Measurements from ENCODE around the gene PAPPA2. TPM values are rescaled to one million over a fixed set of nuclear protein-coding genes. Genes with fewer than 3 reads are reported as not detected.

PAPPA2 gene
- total and polyA plus RNA-seq, 2 of the 8 experiments (the other 6 are each of a cell fraction or from before 2014, with no cell fraction given): 0.08 to 0.88 TPM

DNA sequence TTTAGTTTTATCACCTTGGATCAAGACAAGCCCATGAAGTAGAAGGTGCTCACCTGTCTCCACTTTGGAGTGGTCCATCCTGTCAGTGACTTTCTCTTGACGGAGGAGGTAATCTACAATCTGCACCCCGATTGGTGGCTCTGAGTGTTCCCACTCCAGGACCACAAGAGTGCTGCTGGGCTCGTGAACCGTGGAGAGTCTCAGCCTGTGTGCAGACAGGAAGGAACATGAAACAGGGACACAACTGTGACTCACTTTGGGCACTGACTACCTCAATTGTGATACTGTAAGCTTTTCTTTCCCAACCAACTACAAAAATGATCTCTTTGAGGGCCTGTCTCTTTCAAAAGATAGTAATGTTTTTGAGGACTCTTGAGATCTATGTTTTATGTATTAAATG is 421.3 kb downstream of the PAPPA2 start:
- Histone ChIP-seq H3K4me1 (replicated peaks in 1 of 4; ENCODE audit: control insufficient read depth in 3 of 4, insufficient read depth in 4 of 4, low read length in 3 of 4) (no peaks in the 10 kb centered on the region), H3K14ac (ENCODE audit: insufficient read length) (no peak overlapping the region), H3K4me2 (ENCODE audit: insufficient read depth in 1 of 2, low read depth in 2 of 2, low read length in 2 of 2) (no peak overlapping the region), H3K79me2 (ENCODE audit: control insufficient read depth in 1 of 2, insufficient read depth in 2 of 2, low read length in 2 of 2) (no peaks in the 10 kb centered on the region), H3K9ac (replicated peaks in 1 of 4; ENCODE audit: extremely low read depth in 1 of 4, low read depth in 3 of 4, low read length in 3 of 4) (no peak overlapping the region), H2AK5ac (ENCODE audit: low read depth, low read length) (no peak overlapping the region), H3K4me3 (ENCODE audit: extremely low read depth in 1 of 4, insufficient read depth in 2 of 4, low read depth in 3 of 4, low read length in 4 of 4) (no peak overlapping the region), H3K23me2 (ENCODE audit: low read depth, low read length) (no peaks in the 10 kb centered on the region), H3K56ac (replicated peaks; ENCODE audit: insufficient read length, low read depth, low read length) (no peak overlapping the region), H3K18ac (ENCODE audit: extremely low read depth, low read length) (no peak overlapping the region), H2BK5ac (ENCODE audit: low read depth, low read length) (no peak overlapping the region), H3K27me3 (replicated peaks in 1 of 4; ENCODE audit: control insufficient read depth in 3 of 4, extremely low read depth in 1 of 4, insufficient read depth in 3 of 4, low read length in 3 of 4) (no peaks in the 10 kb centered on the region), H4K20me1 (replicated peaks in 1 of 2; ENCODE audit: control insufficient read depth in 1 of 2, insufficient read depth in 2 of 2, low read length in 2 of 2) (no peaks in the 10 kb centered on the region), H2BK120ac (replicated peaks; ENCODE audit: low read depth, low read length) (no peak overlapping the region), H3K4ac (replicated peaks; ENCODE audit: insufficient read length, low read depth, low read length) (no peak overlapping the region), H3K9me3 (ENCODE audit: insufficient read depth in 2 of 2, low read depth in 1 of 2, low read length in 1 of 2) (no peaks in the 10 kb centered on the region), H2AFZ (ENCODE audit: low read length) (no peak overlapping the region), H4K8ac (ENCODE audit: extremely low read depth, insufficient read depth, low read length) (no peak overlapping the region), H2BK12ac (ENCODE audit: low read depth, low read length) (no peak overlapping the region), H3K79me1 (ENCODE audit: low read depth, low read length) (no peaks in the 10 kb centered on the region), H2BK15ac (ENCODE audit: low read length) (no peak overlapping the region), H4K91ac (replicated peaks; ENCODE audit: insufficient read length, low read length) (no peak overlapping the region), H3K23ac (ENCODE audit: insufficient read length) (no peak overlapping the region), H4K5ac (ENCODE audit: insufficient read length, low read depth, low read length) (no peak overlapping the region), H3K27ac (ENCODE audit: low read depth, low read length) (no peak overlapping the region), H2BK20ac (ENCODE audit: low read length) (no peak overlapping the region), H3K36me3 (ENCODE audit: control insufficient read depth in 2 of 4, insufficient read depth in 4 of 4, low read length in 3 of 4) (no peaks in the 10 kb centered on the region)
- 88% methylated on average over 4 of the region's 4 CpGs; no CpG with 5 or more reads in 1 of the 2 experiments for WGBS, 2 experiments (ENCODE audit: extremely low coverage in 1 of 2, insufficient coverage in 1 of 2, insufficient read length in 1 of 2, insufficient replicate concordance in 2 of 2, low coverage in 1 of 2, low lambda C conversion rate in 2 of 2, missing lambda C conversion rate in 1 of 2)
- FAIRE-seq (no peak), DNase-seq (ENCODE audit: low read depth in 1 of 2, low spot score in 2 of 2) (no peak)
- ChIA-PET POLR2A (ENCODE audit: partially characterized antibody) (no interaction called here), CTCF (ENCODE audit: partially characterized antibody) (interaction anchor here (0.9 to 7.9 kb wide), 5 partner anchors 12 to 509 kb away, joined by 3 to 59 read pairs (median 4); no protein-coding TSS in a partner anchor)
- TF ChIP-seq BCL11A (IDR thresholded peaks at IDR 0.05; ENCODE audit: low read depth in 2 of 2, low read length in 2 of 2): no peak
- TF ChIP-seq, protein P1, sequence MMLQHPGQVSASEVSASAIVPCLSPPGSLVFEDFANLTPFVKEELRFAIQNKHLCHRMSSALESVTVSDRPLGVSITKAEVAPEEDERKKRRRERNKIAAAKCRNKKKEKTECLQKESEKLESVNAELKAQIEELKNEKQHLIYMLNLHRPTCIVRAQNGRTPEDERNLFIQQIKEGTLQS (IDR thresholded peaks at IDR 0.05; ENCODE audit: insufficient read depth, low read depth, low read length): no peak
- TF ChIP-seq, protein P2, sequence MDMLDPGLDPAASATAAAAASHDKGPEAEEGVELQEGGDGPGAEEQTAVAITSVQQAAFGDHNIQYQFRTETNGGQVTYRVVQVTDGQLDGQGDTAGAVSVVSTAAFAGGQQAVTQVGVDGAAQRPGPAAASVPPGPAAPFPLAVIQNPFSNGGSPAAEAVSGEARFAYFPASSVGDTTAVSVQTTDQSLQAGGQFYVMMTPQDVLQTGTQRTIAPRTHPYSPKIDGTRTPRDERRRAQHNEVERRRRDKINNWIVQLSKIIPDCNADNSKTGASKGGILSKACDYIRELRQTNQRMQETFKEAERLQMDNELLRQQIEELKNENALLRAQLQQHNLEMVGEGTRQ (IDR thresholded peaks at IDR 0.05; ENCODE audit: low read length): no peak
- no peak for TF ChIP-seq GABPA (IDR thresholded peaks at IDR 0.05; ENCODE audit: borderline replicate concordance, insufficient read depth, low read length)
- TF ChIP-seq POLR2AphosphoS5 (IDR thresholded peaks at IDR 0.05; ENCODE audit: low read depth, low read length): no peak
- no peak for TF ChIP-seq BRCA1 (IDR thresholded peaks at IDR 0.05; ENCODE audit: low read depth, low read length)
- no peak for TF ChIP-seq SP4 (IDR thresholded peaks at IDR 0.05; ENCODE audit: low read length)
- TF ChIP-seq CBX8 (IDR thresholded peaks at IDR 0.05; ENCODE audit: borderline replicate concordance, low read depth, low read length): no peak
- TF ChIP-seq YY1 (IDR thresholded peaks at IDR 0.05; ENCODE audit: low read depth, low read length): no peak
- TF ChIP-seq JUN (IDR thresholded peaks at IDR 0.05; ENCODE audit: low read depth, low read length): no peak
- no peak for TF ChIP-seq RXRA (IDR thresholded peaks at IDR 0.05; ENCODE audit: insufficient read depth, low read depth, low read length)
- TF ChIP-seq CHD1 (IDR thresholded peaks at IDR 0.05; ENCODE audit: low read depth, low read length): no peak
- no peak for TF ChIP-seq SRF (IDR thresholded peaks at IDR 0.05; ENCODE audit: low read depth, low read length)
- no peak for TF ChIP-seq TCF12 (IDR thresholded peaks at IDR 0.05; ENCODE audit: low read depth, low read length)
